ENCODE measurements around the gene HBM. TPM values are rescaled to one million over a fixed set of nuclear protein-coding genes. Genes with fewer than 3 reads are reported as not detected.
"Not testable (repeated sequence)": the region's sequence is repeated elsewhere in the genome, so short reads cannot be mapped to it uniquely, and the experiment has no call there.

HBM gene
- total RNA-seq, 1 donor from 2014 or later: not detected

DNA sequence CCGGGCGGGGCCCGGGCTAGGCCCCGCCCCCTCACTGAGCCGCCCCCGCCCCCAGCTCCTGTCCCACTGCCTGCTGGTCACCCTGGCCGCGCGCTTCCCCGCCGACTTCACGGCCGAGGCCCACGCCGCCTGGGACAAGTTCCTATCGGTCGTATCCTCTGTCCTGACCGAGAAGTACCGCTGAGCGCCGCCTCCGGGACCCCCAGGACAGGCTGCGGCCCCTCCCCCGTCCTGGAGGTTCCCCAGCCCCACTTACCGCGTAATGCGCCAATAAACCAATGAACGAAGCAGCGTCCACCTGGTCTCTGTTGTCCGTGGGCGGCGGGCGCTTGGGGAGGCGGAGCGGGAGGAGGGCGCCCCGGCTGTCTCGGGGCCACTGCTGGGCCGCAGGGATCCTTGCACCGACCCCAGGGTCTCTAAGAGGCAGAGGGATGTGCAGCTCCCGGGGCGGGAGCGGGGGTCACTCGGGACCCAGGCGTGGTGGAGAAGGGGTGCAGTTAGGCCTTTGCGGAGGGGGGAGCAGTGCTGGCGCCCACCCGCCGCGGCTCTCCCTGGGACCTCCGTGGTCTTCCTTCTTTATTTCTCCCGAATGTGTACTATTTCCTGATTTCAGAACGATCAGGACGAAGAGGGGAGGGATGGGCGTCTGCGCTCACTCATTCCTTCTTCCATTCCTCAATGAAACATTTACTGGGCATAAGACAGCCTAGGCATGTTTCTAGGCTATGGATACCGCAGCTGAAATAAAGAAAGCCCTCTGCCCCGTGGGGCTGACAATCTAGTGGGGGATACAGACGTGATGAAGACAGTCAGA lies 11.4 kb upstream of the HBM start:
- no peaks in the 10 kb centered on the region for H3K36me3 Mint-ChIP-seq (ENCODE audit: low read depth, unreplicated experiment)
- H3K27ac Mint-ChIP-seq (ENCODE audit: unreplicated experiment): peak overlapping the region; percentile 42
- H3K4me1 Mint-ChIP-seq (ENCODE audit: unreplicated experiment): peaks cover 5% of the 10 kb centered on the region
- peaks cover 8% of the 10 kb centered on the region for H3K27me3 Mint-ChIP-seq (ENCODE audit: unreplicated experiment)
- H3K4me3 Mint-ChIP-seq (ENCODE audit: unreplicated experiment): peak overlapping the region; percentile 86
- TF ChIP-seq, protein P1, sequence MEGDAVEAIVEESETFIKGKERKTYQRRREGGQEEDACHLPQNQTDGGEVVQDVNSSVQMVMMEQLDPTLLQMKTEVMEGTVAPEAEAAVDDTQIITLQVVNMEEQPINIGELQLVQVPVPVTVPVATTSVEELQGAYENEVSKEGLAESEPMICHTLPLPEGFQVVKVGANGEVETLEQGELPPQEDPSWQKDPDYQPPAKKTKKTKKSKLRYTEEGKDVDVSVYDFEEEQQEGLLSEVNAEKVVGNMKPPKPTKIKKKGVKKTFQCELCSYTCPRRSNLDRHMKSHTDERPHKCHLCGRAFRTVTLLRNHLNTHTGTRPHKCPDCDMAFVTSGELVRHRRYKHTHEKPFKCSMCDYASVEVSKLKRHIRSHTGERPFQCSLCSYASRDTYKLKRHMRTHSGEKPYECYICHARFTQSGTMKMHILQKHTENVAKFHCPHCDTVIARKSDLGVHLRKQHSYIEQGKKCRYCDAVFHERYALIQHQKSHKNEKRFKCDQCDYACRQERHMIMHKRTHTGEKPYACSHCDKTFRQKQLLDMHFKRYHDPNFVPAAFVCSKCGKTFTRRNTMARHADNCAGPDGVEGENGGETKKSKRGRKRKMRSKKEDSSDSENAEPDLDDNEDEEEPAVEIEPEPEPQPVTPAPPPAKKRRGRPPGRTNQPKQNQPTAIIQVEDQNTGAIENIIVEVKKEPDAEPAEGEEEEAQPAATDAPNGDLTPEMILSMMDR (IDR thresholded peaks at IDR 0.05; ENCODE audit: unreplicated experiment): no peak
- no peaks in the 10 kb centered on the region for H3K9me3 Mint-ChIP-seq (ENCODE audit: unreplicated experiment)
- DNase-seq (ENCODE audit: low spot score): no peak

DNA sequence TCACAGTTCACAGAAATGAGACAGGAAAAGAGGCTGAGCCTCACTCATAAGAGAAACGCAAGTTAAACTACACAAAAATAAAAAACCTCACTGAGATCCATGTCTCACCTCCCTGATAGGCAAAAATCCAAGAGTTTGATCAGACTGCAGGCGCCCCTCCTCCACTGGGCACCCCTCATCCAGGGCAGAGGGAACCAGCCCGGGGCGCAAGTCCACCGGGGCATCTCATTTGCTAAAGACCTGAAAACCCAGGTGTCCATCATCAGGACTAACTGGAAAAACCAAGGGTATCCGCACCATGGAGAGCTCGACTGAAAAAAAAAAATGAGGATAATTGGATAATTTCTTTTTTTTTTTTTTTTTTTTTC lies 10.8 kb upstream of the HBM start:
- Mint-ChIP-seq H3K4me3 (ENCODE audit: unreplicated experiment) (peak overlapping the region; percentile 86), H3K36me3 (ENCODE audit: low read depth, unreplicated experiment) (no peaks in the 10 kb centered on the region), H3K27me3 (ENCODE audit: unreplicated experiment) (peaks cover 8% of the 10 kb centered on the region), H3K4me1 (ENCODE audit: unreplicated experiment) (peaks cover 5% of the 10 kb centered on the region), H3K27ac (ENCODE audit: unreplicated experiment) (peak overlapping the region; percentile 42), H3K9me3 (ENCODE audit: unreplicated experiment) (no peaks in the 10 kb centered on the region)
- no peak for DNase-seq (ENCODE audit: low spot score)
- TF ChIP-seq, protein P1 (IDR thresholded peaks at IDR 0.05; ENCODE audit: unreplicated experiment): no peak

DNA sequence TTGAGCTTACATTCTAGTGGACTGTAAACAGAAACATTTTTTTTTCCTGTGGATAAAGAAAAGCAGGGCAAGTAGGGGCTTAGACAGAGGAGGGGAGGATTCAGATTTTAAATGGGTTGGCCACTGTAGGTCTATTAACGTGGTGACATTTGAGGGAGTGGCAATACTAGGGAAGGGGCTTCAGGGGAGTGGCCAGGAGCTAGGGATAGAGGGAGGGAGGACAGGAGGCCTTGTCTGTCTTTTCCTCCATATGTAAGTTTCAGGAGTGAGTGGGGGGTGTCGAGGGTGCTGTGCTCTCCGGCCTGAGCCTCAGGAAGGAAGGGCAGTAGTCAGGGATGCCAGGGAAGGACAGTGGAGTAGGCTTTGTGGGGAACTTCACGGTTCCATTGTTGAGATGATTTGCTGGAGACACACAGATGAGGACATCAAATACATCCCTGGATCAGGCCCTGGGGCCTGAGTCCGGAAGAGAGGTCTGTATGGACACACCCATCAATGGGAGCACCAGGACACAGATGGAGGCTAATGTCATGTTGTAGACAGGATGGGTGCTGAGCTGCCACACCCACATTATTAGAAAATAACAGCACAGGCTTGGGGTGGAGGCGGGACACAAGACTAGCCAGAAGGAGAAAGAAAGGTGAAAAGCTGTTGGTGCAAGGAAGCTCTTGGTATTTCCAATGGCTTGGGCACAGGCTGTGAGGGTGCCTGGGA lies 6.5 kb upstream of the HBM start:
- TF ChIP-seq, protein P1 (IDR thresholded peaks at IDR 0.05; ENCODE audit: unreplicated experiment): no peak
- Mint-ChIP-seq H3K27ac (ENCODE audit: unreplicated experiment) (no peak overlapping the region), H3K9me3 (ENCODE audit: unreplicated experiment) (no peaks in the 10 kb centered on the region), H3K4me1 (ENCODE audit: unreplicated experiment) (peaks cover 5% of the 10 kb centered on the region), H3K36me3 (ENCODE audit: low read depth, unreplicated experiment) (no peaks in the 10 kb centered on the region), H3K27me3 (ENCODE audit: unreplicated experiment) (peaks cover 13% of the 10 kb centered on the region), H3K4me3 (ENCODE audit: unreplicated experiment) (no peak overlapping the region)
- no peak for DNase-seq (ENCODE audit: low spot score)

DNA sequence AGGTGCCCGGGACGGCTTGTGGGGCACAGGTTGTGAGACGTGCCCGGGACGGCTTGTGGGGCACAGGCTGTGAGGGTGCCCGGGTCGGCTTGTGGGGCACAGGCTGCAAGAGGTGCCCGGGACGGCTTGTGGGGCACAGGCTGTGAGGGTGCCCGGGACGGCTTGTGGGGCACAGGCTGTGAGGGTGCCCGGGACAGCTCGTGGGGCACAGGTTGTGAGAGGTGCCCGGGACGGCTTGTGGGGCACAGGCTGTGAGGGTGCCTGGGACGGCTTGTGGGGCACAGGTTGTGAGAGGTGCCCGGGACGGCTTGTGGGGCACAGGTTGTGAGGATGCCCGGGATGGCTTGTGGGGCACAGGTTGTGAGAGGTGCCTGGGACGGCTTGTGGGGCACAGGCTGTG lies 5.5 kb upstream of the HBM start:
- H3K9me3 Mint-ChIP-seq (ENCODE audit: unreplicated experiment); H3K4me3 Mint-ChIP-seq (ENCODE audit: unreplicated experiment); H3K27me3 Mint-ChIP-seq (ENCODE audit: unreplicated experiment); H3K36me3 Mint-ChIP-seq (ENCODE audit: low read depth, unreplicated experiment); DNase-seq (ENCODE audit: low spot score); H3K27ac Mint-ChIP-seq (ENCODE audit: unreplicated experiment); H3K4me1 Mint-ChIP-seq (ENCODE audit: unreplicated experiment): not testable (repeated sequence)

- no peaks in the 10 kb centered on the region for H3K9me3 Mint-ChIP-seq (ENCODE audit: unreplicated experiment)
- H3K4me3 Mint-ChIP-seq (ENCODE audit: unreplicated experiment): no peak overlapping the region
- TF ChIP-seq, protein P1 (IDR thresholded peaks at IDR 0.05; ENCODE audit: unreplicated experiment): no peak
- no peaks in the 10 kb centered on the region for H3K36me3 Mint-ChIP-seq (ENCODE audit: low read depth, unreplicated experiment)
- no peak overlapping the region for H3K27ac Mint-ChIP-seq (ENCODE audit: unreplicated experiment)
- DNase-seq (ENCODE audit: low spot score): no peak
- H3K4me1 Mint-ChIP-seq (ENCODE audit: unreplicated experiment): no peaks in the 10 kb centered on the region
- peaks cover 10% of the 10 kb centered on the region for H3K27me3 Mint-ChIP-seq (ENCODE audit: unreplicated experiment)
Observed at GRCh38 chr16:160691-161190, 5.0 kb upstream of the HBM start.

Data from endothelial cell (in vitro differentiated cells).